HG03159 (cell line): Measurements from ENCODE around the gene NFU1.

ENCODE experiments used
- ATAC-seq: cut with Tn5 transposase; IDR thresholded peaks from one replicate; pipeline ENCODE4 v1.9.1; 2021; ENCODE audit warnings: mild to moderate bottlenecking, moderate library complexity; ENCODE audit not compliant: unreplicated experiment

Gene NFU1

DNA sequence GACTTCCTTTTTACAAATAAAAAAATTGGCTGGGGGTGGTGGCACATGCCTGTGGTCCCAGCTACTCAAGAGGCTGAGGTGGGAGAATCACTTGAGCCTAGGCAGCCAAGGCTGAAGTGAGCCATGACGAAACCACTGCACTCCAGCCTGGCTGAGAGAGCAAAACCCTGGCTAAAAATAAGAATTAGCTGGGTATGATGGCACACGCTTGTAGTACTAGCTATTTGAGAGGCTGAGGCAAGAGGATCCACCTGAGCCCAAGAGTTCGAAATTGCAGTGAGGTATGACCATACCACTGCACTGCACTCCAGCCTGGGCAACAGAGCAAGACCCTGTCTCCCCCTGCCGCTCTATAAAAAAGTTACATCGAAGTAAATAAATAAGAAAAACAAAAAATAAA lies 83.9 kb downstream of the NFU1 start:
- ATAC-seq = no peak

DNA sequence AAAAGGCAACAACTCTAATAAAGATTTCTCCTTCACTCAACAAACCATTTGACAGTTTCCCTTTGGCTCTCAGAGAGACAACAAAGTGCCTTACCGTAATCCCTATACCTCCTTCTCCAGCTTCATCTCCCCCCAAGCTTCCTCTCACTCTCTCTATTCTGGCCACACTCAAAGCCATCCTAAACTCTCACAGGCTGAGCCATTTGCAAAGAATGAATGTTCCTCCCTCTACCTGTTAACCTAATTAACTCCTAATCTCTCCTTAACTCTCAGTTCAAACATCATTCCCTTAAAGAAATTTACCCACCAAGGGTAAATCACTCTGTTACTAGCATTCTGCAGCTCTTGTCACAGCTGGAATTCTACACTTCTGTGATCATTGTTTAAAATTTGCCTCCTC lies 88.5 kb downstream of the NFU1 start:
- ATAC-seq = no peak
